HepG2 (cell line): ENCODE results near the gene EVI5. TPM values are rescaled to one million over a fixed set of nuclear protein-coding genes. Genes with fewer than 3 reads are reported as not detected.

Source experiments
- BRCA1 ChIP-seq: sonication (generic); formaldehyde crosslinking; IDR thresholded peaks from 2 replicates; pipeline ENCODE4 v1.4.0; 2020; ENCODE audit warnings: missing genetic modification reagents
- NPAS2 ChIP-seq: sonication (generic); formaldehyde crosslinking; IDR thresholded peaks from 2 replicates; pipeline ENCODE4 v1.8.0; 2022; ENCODE audit warnings: mild to moderate bottlenecking, missing genetic modification reagents, borderline replicate concordance
- ZNF839 ChIP-seq: sonication (generic); formaldehyde crosslinking; IDR thresholded peaks from 2 replicates; pipeline ENCODE4 v1.4.0; 2020; ENCODE audit warnings: missing genetic modification reagents, mild to moderate bottlenecking, borderline replicate concordance
- polyA plus RNA-seq, 8 experiments: library from polyadenylated mRNA; depleted of rRNA in 3 of 8; stranded (reverse) in 7 of 8; unstranded in 1 of 8; fragments of >200 nt; fragmentation: Illumina TruSeq in 4 of 8; extraction: Trizol in 4 of 8; gene quantifications; 2 replicates each; pipeline versions ENCODE4 v1.2.1 to v1.2.3, GENCODE V29; 2011 to 2016; ENCODE audit warnings: low read depth in 4 of 8, missing spikeins in 1 of 8, mixed read lengths in 1 of 8; ENCODE audit not compliant: insufficient read depth in 1 of 8
- total RNA-seq, 5 experiments: library from RNA; depleted of rRNA; stranded (reverse); fragments of >200 nt; fragmentation: Illumina TruSeq; extraction: Trizol; gene quantifications; 2 replicates each; pipeline ENCODE4 v1.2.3, GENCODE V29; 2016; ENCODE audit warnings: low read depth in 1 of 5
- TF ChIP-seq, protein P1 (sequence below): sonication (generic); formaldehyde crosslinking; IDR thresholded peaks from 2 replicates; pipeline ENCODE4 v1.4.0; 2020; ENCODE audit warnings: mild to moderate bottlenecking, missing genetic modification reagents
- TF ChIP-seq, protein P2 (sequence below): IDR thresholded peaks from 2 replicates; pipeline ENCODE4 v1.6.1; 2018; ENCODE audit warnings: missing genetic modification reagents, mild to moderate bottlenecking, missing compliant biosample characterization
- TF ChIP-seq, protein P3 (sequence below): sonication (generic); IDR thresholded peaks from 2 replicates; pipeline ENCODE4 v1.6.1; 2016; ENCODE audit warnings: low read depth, borderline replicate concordance
- TF ChIP-seq, protein P4 (sequence below): sonication (generic); formaldehyde crosslinking; IDR thresholded peaks from 2 replicates; pipeline ENCODE4 v1.8.0; 2022; ENCODE audit warnings: missing genetic modification reagents, mild to moderate bottlenecking, inconsistent platforms, borderline replicate concordance
- TF ChIP-seq, protein P5 (sequence below): sonication (generic); formaldehyde crosslinking; IDR thresholded peaks from one replicate; pipeline ENCODE4 v1.5.1; 2020; ENCODE audit warnings: mild to moderate bottlenecking, missing genetic modification reagents; ENCODE audit errors: not compliant biosample characterization

The EVI5 gene
- total and polyA plus RNA-seq, 2 of the 13 experiments (the other 11 are each of a cell fraction or from before 2014, with no cell fraction given): 4.0 to 12.6 TPM

DNA sequence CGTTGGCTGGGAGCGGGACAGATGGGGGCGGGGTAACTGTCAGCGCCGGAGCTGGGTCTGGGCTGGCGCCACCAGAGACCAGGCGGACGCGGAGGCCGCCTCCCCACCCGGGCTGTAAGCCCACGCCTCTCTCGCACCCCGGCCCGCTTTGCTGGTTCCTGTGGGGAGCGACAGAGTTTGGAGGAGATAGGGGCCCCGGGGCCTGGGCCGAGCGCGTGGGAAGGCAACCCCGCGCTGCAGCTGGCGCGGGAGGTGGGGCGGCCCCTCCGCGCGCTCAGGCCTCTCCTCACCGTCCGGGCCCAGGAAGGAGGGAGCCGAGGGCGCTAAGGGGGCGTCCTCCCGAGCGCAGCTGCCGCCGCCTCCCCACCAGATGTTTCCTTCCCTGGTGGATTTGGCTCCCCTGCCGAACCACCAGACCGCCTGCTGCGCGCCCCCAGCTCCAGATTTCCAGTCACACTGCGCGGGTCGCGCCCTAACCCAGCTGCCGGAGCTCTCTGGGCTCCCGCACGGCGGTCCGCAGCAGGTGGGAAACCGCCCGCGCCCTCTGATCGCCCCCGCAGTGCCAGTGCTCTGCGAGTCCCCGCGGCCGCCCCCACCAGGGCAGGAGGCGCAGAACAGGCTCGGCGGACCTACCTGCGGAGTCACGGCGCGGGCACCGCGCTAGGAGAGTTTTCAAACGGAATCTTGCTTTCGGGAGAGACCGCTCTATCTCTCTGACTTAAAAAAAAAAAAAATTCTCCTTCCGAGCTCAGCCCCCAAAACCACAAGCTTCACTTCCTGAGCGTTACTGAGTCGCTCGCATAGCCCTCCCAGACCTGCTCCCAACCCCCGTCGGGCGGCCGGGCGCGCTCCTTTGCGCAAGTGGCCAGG, 299.3 kb downstream of the EVI5 start (continued):
- TF ChIP-seq, protein P1, sequence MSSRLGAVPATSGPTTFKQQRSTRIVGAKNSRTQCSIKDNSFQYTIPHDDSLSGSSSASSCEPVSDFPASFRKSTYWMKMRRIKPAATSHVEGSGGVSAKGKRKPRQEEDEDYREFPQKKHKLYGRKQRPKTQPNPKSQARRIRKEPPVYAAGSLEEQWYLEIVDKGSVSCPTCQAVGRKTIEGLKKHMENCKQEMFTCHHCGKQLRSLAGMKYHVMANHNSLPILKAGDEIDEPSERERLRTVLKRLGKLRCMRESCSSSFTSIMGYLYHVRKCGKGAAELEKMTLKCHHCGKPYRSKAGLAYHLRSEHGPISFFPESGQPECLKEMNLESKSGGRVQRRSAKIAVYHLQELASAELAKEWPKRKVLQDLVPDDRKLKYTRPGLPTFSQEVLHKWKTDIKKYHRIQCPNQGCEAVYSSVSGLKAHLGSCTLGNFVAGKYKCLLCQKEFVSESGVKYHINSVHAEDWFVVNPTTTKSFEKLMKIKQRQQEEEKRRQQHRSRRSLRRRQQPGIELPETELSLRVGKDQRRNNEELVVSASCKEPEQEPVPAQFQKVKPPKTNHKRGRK: no peak
- TF ChIP-seq, protein P2, sequence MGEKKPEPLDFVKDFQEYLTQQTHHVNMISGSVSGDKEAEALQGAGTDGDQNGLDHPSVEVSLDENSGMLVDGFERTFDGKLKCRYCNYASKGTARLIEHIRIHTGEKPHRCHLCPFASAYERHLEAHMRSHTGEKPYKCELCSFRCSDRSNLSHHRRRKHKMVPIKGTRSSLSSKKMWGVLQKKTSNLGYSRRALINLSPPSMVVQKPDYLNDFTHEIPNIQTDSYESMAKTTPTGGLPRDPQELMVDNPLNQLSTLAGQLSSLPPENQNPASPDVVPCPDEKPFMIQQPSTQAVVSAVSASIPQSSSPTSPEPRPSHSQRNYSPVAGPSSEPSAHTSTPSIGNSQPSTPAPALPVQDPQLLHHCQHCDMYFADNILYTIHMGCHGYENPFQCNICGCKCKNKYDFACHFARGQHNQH (CRISPR knock-in tag): no peak
- TF ChIP-seq NPAS2 (CRISPR knock-in tag) (no peak), ZNF839 (CRISPR knock-in tag) (no peak), BRCA1 (CRISPR knock-in tag) (peak; percentile 25; the same call in 1 of the 2 replicates)
- TF ChIP-seq, protein P3, sequence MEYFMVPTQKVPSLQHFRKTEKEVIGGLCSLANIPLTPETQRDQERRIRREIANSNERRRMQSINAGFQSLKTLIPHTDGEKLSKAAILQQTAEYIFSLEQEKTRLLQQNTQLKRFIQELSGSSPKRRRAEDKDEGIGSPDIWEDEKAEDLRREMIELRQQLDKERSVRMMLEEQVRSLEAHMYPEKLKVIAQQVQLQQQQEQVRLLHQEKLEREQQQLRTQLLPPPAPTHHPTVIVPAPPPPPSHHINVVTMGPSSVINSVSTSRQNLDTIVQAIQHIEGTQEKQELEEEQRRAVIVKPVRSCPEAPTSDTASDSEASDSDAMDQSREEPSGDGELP: no peak; the same call in 1 of the 2 replicates
- TF ChIP-seq, protein P4, sequence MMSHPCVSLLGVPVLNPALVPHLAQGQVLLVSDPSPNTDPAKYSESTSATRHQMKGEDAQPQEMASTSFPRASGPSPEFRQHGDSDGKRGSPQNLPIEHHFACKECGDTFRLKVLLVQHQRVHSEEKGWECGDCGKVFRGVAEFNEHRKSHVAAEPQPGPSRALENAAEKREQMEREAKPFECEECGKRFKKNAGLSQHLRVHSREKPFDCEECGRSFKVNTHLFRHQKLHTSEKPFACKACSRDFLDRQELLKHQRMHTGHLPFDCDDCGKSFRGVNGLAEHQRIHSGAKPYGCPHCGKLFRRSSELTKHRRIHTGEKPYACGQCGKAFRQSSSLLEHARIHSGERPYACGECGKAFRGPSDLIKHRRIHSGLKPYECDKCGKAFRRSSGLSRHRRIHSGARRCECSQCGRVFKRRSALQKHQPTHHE (CRISPR knock-in tag): no peak
- TF ChIP-seq, protein P5, sequence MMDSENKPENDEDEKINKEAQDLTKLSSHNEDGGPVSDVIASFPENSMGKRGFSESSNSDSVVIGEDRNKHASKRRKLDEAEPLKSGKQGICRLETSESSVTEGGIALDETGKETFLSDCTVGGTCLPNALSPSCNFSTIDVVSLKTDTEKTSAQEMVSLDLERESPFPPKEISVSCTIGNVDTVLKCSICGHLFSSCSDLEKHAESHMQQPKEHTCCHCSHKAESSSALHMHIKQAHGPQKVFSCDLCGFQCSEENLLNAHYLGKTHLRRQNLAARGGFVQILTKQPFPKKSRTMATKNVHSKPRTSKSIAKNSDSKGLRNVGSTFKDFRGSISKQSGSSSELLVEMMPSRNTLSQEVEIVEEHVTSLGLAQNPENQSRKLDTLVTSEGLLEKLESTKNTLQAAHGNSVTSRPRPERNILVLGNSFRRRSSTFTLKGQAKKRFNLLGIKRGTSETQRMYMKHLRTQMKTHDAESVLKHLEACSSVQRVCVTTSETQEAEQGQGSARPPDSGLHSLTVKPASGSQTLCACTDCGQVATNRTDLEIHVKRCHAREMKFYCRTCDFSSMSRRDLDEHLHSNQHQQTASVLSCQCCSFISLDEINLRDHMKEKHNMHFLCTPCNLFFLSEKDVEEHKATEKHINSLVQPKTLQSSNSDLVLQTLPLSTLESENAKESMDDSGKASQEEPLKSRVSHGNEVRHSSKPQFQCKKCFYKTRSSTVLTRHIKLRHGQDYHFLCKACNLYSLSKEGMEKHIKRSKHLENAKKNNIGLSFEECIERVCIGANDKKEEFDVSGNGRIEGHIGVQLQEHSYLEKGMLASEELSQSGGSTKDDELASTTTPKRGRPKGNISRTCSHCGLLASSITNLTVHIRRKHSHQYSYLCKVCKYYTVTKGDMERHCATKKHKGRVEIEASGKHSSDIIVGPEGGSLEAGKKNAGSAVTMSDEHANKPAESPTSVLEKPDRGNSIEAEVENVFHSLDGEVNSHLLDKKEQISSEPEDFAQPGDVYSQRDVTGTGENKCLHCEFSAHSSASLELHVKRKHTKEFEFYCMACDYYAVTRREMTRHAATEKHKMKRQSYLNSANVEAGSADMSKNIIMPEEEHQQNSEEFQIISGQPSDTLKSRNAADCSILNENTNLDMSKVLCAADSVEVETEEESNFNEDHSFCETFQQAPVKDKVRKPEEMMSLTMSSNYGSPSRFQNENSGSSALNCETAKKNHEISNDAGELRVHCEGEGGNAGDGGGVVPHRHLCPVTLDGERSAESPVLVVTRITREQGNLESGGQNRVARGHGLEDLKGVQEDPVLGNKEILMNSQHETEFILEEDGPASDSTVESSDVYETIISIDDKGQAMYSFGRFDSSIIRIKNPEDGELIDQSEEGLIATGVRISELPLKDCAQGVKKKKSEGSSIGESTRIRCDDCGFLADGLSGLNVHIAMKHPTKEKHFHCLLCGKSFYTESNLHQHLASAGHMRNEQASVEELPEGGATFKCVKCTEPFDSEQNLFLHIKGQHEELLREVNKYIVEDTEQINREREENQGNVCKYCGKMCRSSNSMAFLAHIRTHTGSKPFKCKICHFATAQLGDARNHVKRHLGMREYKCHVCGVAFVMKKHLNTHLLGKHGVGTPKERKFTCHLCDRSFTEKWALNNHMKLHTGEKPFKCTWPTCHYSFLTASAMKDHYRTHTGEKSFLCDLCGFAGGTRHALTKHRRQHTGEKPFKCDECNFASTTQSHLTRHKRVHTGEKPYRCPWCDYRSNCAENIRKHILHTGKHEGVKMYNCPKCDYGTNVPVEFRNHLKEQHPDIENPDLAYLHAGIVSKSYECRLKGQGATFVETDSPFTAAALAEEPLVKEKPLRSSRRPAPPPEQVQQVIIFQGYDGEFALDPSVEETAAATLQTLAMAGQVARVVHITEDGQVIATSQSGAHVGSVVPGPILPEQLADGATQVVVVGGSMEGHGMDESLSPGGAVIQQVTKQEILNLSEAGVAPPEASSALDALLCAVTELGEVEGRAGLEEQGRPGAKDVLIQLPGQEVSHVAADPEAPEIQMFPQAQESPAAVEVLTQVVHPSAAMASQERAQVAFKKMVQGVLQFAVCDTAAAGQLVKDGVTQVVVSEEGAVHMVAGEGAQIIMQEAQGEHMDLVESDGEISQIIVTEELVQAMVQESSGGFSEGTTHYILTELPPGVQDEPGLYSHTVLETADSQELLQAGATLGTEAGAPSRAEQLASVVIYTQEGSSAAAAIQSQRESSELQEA: peak; percentile 73
